Hepatocyte (in vitro differentiated cells): ENCODE data around the gene GYS1. TPM values are rescaled to one million over a fixed set of nuclear protein-coding genes. Genes with fewer than 3 reads are reported as not detected.

Source experiments
- DNase-seq: peaks from one replicate; pipeline ENCODE4 v3.0.0-alpha.2; 2016; ENCODE audit warnings: low spot score
- H2AFZ ChIP-seq: fragments of 200-600 bp; sonication (generic); 2 replicates; pipeline ENCODE4 v1.6.0; 2016; ENCODE audit warnings: antibody characterized with exemption, mild to moderate bottlenecking
- H3K27ac ChIP-seq: fragments of 200-600 bp; sonication (generic); 2 replicates; pipeline ENCODE4 v1.5.1; 2016; ENCODE audit warnings: mild to moderate bottlenecking
- H3K27me3 ChIP-seq: fragments of 200-600 bp; sonication (generic); 2 replicates; pipeline ENCODE4 v1.6.1; 2016
- H3K36me3 ChIP-seq: fragments of 200-600 bp; sonication (generic); replicated peaks from 2 replicates; pipeline ENCODE4 v1.5.1; 2016; ENCODE audit warnings: low read depth; ENCODE audit not compliant: insufficient read depth
- H3K4me1 ChIP-seq: fragments of 200-600 bp; sonication (generic); 2 replicates; pipeline ENCODE4 v1.5.1; 2016; ENCODE audit warnings: mild to moderate bottlenecking, moderate library complexity; ENCODE audit not compliant: insufficient read depth
- H3K4me2 ChIP-seq: fragments of 200-600 bp; sonication (generic); 2 replicates; pipeline ENCODE4 v1.6.0; 2016
- H3K4me3 ChIP-seq: fragments of 200-600 bp; sonication (generic); 2 replicates; pipeline ENCODE4 v1.5.1; 2016; ENCODE audit warnings: mild to moderate bottlenecking
- H3K79me2 ChIP-seq: fragments of 200-600 bp; sonication (generic); 2 replicates; pipeline ENCODE4 v1.6.0; 2017; ENCODE audit warnings: mild to moderate bottlenecking
- H3K9me2 ChIP-seq: fragments of 200-600 bp; sonication (generic); replicated peaks from 2 replicates; pipeline ENCODE4 v1.6.0; 2017; ENCODE audit warnings: mild to moderate bottlenecking; ENCODE audit not compliant: insufficient read depth
- H3K9me3 ChIP-seq: fragments of 200-600 bp; sonication (generic); 2 replicates; pipeline ENCODE4 v1.5.1; 2016; ENCODE audit warnings: low read depth, mild to moderate bottlenecking
- H4K20me1 ChIP-seq: fragments of 200-600 bp; sonication (generic); 2 replicates; pipeline ENCODE4 v1.6.0; 2016; ENCODE audit warnings: mild to moderate bottlenecking; ENCODE audit not compliant: insufficient read depth, poor library complexity, severe bottlenecking
- EZH2 ChIP-seq: fragments of 200-600 bp; sonication (generic); IDR thresholded peaks from 2 replicates; pipeline ENCODE4 v1.6.1; 2016; ENCODE audit warnings: antibody characterized with exemption, mild to moderate bottlenecking, borderline replicate concordance
- EZH2phosphoT487 ChIP-seq: fragments of 200-600 bp; sonication (generic); IDR thresholded peaks from one replicate; pipeline ENCODE4 v1.6.1; 2018; ENCODE audit warnings: antibody characterized with exemption, mild to moderate bottlenecking, low read depth, moderate library complexity; ENCODE audit not compliant: unreplicated experiment, severe bottlenecking
- whole genome bisulfite sequencing: methylation state at CpG from one replicate; pipeline ENCODE4 v1.1.6; 2016; ENCODE audit warnings: low lambda C conversion rate; ENCODE audit errors: missing lambda C conversion rate; 5-methylcytosine and 5-hydroxymethylcytosine counted together
- polyA plus RNA-seq: library from polyadenylated mRNA; unstranded; fragments of >200 nt; fragmentation: Nextera tagmentation; extraction: Ambion mirVana; gene quantifications from 2 replicates; pipeline ENCODE4 v1.2.1, GENCODE V29; 2016
- total RNA-seq: library from RNA; depleted of rRNA; stranded (reverse); fragments of >200 nt; gene quantifications from 2 replicates; pipeline ENCODE4 v1.2.3, GENCODE V29; 2014
- TF ChIP-seq, protein P1 (sequence below): fragments of 200-600 bp; sonication (generic); IDR thresholded peaks from 2 replicates; pipeline ENCODE4 v1.5.1; 2016; ENCODE audit warnings: antibody characterized with exemption, mild to moderate bottlenecking; ENCODE audit not compliant: poor library complexity

The GYS1 gene
- total and polyA plus RNA-seq, 2 experiments from 2014 or later: 37.4 to 45.9 TPM

- Histone ChIP-seq H3K79me2 (peaks cover 45% of the 10 kb centered on the region), H3K4me3 (no peak overlapping the region), H4K20me1 (peaks cover 4% of the 10 kb centered on the region), H3K4me1 (peaks cover 18% of the 10 kb centered on the region), H3K36me3 (no peaks in the 10 kb centered on the region), H2AFZ (no peak overlapping the region), H3K27ac (no peak overlapping the region), H3K9me2 (no peaks in the 10 kb centered on the region), H3K9me3 (no peaks in the 10 kb centered on the region), H3K27me3 (no peaks in the 10 kb centered on the region), H3K4me2 (no peak overlapping the region)
- 93% methylated on average over 4 of the region's 4 CpGs for WGBS
- no peak for DNase-seq
- TF ChIP-seq EZH2phosphoT487 (no peak), EZH2 (no peak)
- TF ChIP-seq, protein P1, sequence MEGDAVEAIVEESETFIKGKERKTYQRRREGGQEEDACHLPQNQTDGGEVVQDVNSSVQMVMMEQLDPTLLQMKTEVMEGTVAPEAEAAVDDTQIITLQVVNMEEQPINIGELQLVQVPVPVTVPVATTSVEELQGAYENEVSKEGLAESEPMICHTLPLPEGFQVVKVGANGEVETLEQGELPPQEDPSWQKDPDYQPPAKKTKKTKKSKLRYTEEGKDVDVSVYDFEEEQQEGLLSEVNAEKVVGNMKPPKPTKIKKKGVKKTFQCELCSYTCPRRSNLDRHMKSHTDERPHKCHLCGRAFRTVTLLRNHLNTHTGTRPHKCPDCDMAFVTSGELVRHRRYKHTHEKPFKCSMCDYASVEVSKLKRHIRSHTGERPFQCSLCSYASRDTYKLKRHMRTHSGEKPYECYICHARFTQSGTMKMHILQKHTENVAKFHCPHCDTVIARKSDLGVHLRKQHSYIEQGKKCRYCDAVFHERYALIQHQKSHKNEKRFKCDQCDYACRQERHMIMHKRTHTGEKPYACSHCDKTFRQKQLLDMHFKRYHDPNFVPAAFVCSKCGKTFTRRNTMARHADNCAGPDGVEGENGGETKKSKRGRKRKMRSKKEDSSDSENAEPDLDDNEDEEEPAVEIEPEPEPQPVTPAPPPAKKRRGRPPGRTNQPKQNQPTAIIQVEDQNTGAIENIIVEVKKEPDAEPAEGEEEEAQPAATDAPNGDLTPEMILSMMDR: no peak
Observed at GRCh38 chr19:48990400-48990799, 2.7 kb downstream of the GYS1 start.

DNA sequence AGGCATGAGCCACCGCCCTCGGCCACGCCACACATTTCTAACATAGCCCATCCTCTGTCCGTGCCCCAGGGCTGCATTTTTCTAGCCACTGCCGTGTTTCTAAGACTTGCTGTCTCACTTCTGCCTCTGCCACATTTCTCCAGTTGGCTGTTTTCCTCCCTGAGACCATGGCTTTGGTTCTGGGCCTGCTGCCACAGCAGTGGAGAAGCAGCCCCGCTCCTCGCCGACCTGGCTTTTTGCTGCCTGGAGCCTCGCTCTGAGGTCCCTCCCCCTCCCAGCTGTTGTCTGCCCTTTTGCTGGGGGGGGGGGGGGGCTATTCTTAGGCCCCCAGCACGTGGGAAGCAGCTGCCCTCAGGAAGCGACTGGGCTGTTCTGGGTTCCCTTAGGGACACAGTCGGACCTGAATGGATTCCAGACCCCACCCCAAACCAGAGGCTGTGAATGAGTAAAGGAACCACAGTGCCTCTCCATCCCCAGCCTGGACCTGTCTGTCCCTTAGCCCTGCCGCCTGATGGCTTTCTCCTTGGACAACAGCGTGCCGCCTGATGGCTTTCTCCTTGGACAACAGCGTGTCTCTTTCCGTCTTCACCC is 3.3 kb downstream of the GYS1 start:
- H3K9me3 ChIP-seq: no peaks in the 10 kb centered on the region
- H2AFZ ChIP-seq: no peak overlapping the region
- peaks cover 17% of the 10 kb centered on the region for H3K4me1 ChIP-seq
- no peaks in the 10 kb centered on the region for H3K36me3 ChIP-seq
- no peaks in the 10 kb centered on the region for H3K9me2 ChIP-seq
- TF ChIP-seq, protein P1: no peak
- TF ChIP-seq EZH2: no peak
- no peak for TF ChIP-seq EZH2phosphoT487
- no peak overlapping the region for H3K4me2 ChIP-seq
- H4K20me1 ChIP-seq: peaks cover 4% of the 10 kb centered on the region
- no peak overlapping the region for H3K27ac ChIP-seq
- 92% methylated on average over 15 of the region's 17 CpGs for WGBS
- peaks cover 39% of the 10 kb centered on the region for H3K79me2 ChIP-seq
- no peak overlapping the region for H3K4me3 ChIP-seq
- no peak for DNase-seq
- no peaks in the 10 kb centered on the region for H3K27me3 ChIP-seq

- Histone ChIP-seq H3K9me3 (no peaks in the 10 kb centered on the region), H3K4me3 (no peak overlapping the region), H3K27me3 (no peaks in the 10 kb centered on the region), H3K4me1 (peaks cover 11% of the 10 kb centered on the region), H3K36me3 (no peaks in the 10 kb centered on the region), H3K27ac (no peak overlapping the region), H3K4me2 (no peak overlapping the region), H3K79me2 (peaks cover 31% of the 10 kb centered on the region), H2AFZ (no peak overlapping the region), H3K9me2 (no peaks in the 10 kb centered on the region), H4K20me1 (peaks cover 4% of the 10 kb centered on the region)
- no peak for DNase-seq
- 95% methylated on average over 9 of the region's 9 CpGs for WGBS
- no peak for TF ChIP-seq EZH2phosphoT487
- TF ChIP-seq, protein P1: no peak
- no peak for TF ChIP-seq EZH2
Observed at GRCh38 chr19:48988860-48989259, 4.2 kb downstream of the GYS1 start.
